H1 (cell line): ENCODE measurements around the gene NXPH4. TPM values are rescaled to one million over a fixed set of nuclear protein-coding genes. Genes with fewer than 3 reads are reported as not detected.

ENCODE experiments used
- CTCF ChIA-PET: fragments of 300-600 bp; sonication (Branson Sonifier 250); formaldehyde crosslinking; loops from one replicate; lab custom pipeline; 2021; ENCODE audit not compliant: partially characterized antibody; lab: Charles Lee
- POLR2A ChIA-PET: fragments of 300-600 bp; sonication (Branson Sonifier 250); formaldehyde crosslinking; loops from one replicate; lab custom pipeline; 2021; ENCODE audit warnings: inconsistent platforms; ENCODE audit not compliant: partially characterized antibody; lab: Charles Lee
- DNase-seq, 2 experiments: peaks; one replicate each; pipeline versions ENCODE4 v3.0.0 to v3.0.0-alpha.2; 2010 to 2022; ENCODE audit warnings: low spot score in 2 of 2, low read depth in 1 of 2, mixed read lengths in 1 of 2
- FAIRE-seq: peaks from 2 replicates; lab custom pipeline; 2011; peaks lifted over from hg19 to GRCh38; lab: Jason Lieb, UNC
- H2AFZ ChIP-seq: 2 replicates; pipeline ENCODE4 v1.8.1; 2012; ENCODE audit warnings: low read length, inconsistent platforms
- H2AK5ac ChIP-seq: 2 replicates; pipeline ENCODE4 v1.6.1; 2013; ENCODE audit warnings: low read depth, low read length
- H2BK120ac ChIP-seq: replicated peaks from 2 replicates; pipeline ENCODE3; 2013; ENCODE audit warnings: low read depth, low read length, inconsistent platforms
- H2BK12ac ChIP-seq: 2 replicates; pipeline ENCODE4 v1.6.1; 2013; ENCODE audit warnings: low read depth, low read length
- H2BK15ac ChIP-seq: 2 replicates; pipeline ENCODE4 v1.6.1; 2013; ENCODE audit warnings: low read length
- H2BK20ac ChIP-seq: 2 replicates; pipeline ENCODE4 v1.6.1; 2013; ENCODE audit warnings: low read length
- H2BK5ac ChIP-seq: 2 replicates; pipeline ENCODE4 v1.6.1; 2013; ENCODE audit warnings: low read depth, low read length
- H3K14ac ChIP-seq: 2 replicates; pipeline ENCODE4 v1.6.1; 2013; ENCODE audit warnings: inconsistent platforms; ENCODE audit not compliant: insufficient read length
- H3K18ac ChIP-seq: 2 replicates; pipeline ENCODE4 v1.6.1; 2013; ENCODE audit warnings: low read length; ENCODE audit errors: extremely low read depth
- H3K23ac ChIP-seq: 2 replicates; pipeline ENCODE4 v1.6.1; 2013; ENCODE audit warnings: inconsistent platforms; ENCODE audit not compliant: insufficient read length
- H3K23me2 ChIP-seq: 2 replicates; pipeline ENCODE4 v1.6.1; 2013; ENCODE audit warnings: low read depth, low read length
- H3K27ac ChIP-seq: 2 replicates; pipeline ENCODE4 v1.6.1; 2011; ENCODE audit warnings: low read depth, low read length, inconsistent platforms
- H3K27me3 ChIP-seq, 4 experiments: replicated peaks in 1 of 4; 1 replicate in 1 of 4; 2 replicates in 3 of 4; pipeline versions ENCODE4 v1.6.1 to v1.8.1; 2011 to 2013; ENCODE audit warnings: low read length in 3 of 4, mild to moderate bottlenecking in 3 of 4, inconsistent platforms in 2 of 4, mixed read lengths in 2 of 4, moderate library complexity in 1 of 4; ENCODE audit not compliant: control insufficient read depth in 3 of 4, insufficient read depth in 3 of 4; ENCODE audit errors: extremely low read depth in 1 of 4
- H3K36me3 ChIP-seq, 4 experiments: 2 replicates each; pipeline versions ENCODE4 v1.6.1 to v1.8.1; 2011 to 2013; ENCODE audit warnings: mild to moderate bottlenecking in 4 of 4, low read length in 3 of 4, moderate library complexity in 2 of 4, control low read depth in 1 of 4, inconsistent platforms in 1 of 4; ENCODE audit not compliant: insufficient read depth in 4 of 4, control insufficient read depth in 2 of 4
- H3K4ac ChIP-seq: replicated peaks from 2 replicates; pipeline ENCODE3; 2013; ENCODE audit warnings: low read length, low read depth, mixed read lengths, inconsistent platforms; ENCODE audit not compliant: insufficient read length
- H3K4me1 ChIP-seq, 4 experiments: replicated peaks in 1 of 4; 1 replicate in 1 of 4; 2 replicates in 3 of 4; pipeline versions ENCODE4 v1.6.1 to v1.8.1; 2011 to 2013; ENCODE audit warnings: low read length in 3 of 4, inconsistent platforms in 2 of 4, mixed read lengths in 1 of 4; ENCODE audit not compliant: insufficient read depth in 4 of 4, control insufficient read depth in 3 of 4
- H3K4me2 ChIP-seq, 2 experiments: 2 replicates each; pipeline versions ENCODE4 v1.6.1 to v1.8.1; 2011 to 2013; ENCODE audit warnings: low read depth in 2 of 2, low read length in 2 of 2, control low read depth in 1 of 2, inconsistent platforms in 1 of 2, mild to moderate bottlenecking in 1 of 2; ENCODE audit not compliant: insufficient read depth in 1 of 2
- H3K4me3 ChIP-seq, 4 experiments: fragments of 200-600, 300-600 bp in 1 of 4; sonication (generic), shearing (Covaris generic), sonication (Bioruptor Twin) in 1 of 4; 2 replicates each; pipeline versions ENCODE4 v1.5.1 to v1.8.1; 2011 to 2016; ENCODE audit warnings: low read length in 4 of 4, low read depth in 3 of 4, control low read depth in 2 of 4, inconsistent platforms in 2 of 4, mild to moderate bottlenecking in 2 of 4, mixed read lengths in 1 of 4, moderate library complexity in 1 of 4; ENCODE audit not compliant: insufficient read depth in 2 of 4; ENCODE audit errors: extremely low read depth in 1 of 4
- H3K56ac ChIP-seq: replicated peaks from 2 replicates; pipeline ENCODE3; 2013; ENCODE audit warnings: low read depth, mild to moderate bottlenecking, mixed read lengths, low read length, inconsistent platforms; ENCODE audit not compliant: insufficient read length
- H3K79me1 ChIP-seq: 2 replicates; pipeline ENCODE4 v1.6.1; 2013; ENCODE audit warnings: low read depth, low read length, control low read depth
- H3K79me2 ChIP-seq, 2 experiments: 2 replicates each; pipeline versions ENCODE4 v1.6.1 to v1.8.1; 2012 to 2013; ENCODE audit warnings: low read length in 2 of 2, mild to moderate bottlenecking in 2 of 2, inconsistent platforms in 1 of 2; ENCODE audit not compliant: insufficient read depth in 2 of 2, control insufficient read depth in 1 of 2
- H3K9ac ChIP-seq, 4 experiments: replicated peaks in 1 of 4; 1 replicate in 1 of 4; 2 replicates in 3 of 4; pipeline versions ENCODE4 v1.6.1 to v1.8.1; 2011 to 2013; ENCODE audit warnings: low read depth in 3 of 4, low read length in 3 of 4, control low read depth in 2 of 4, mild to moderate bottlenecking in 2 of 4, moderate library complexity in 2 of 4, inconsistent platforms in 1 of 4; ENCODE audit errors: extremely low read depth in 1 of 4
- H3K9me3 ChIP-seq, 2 experiments: 2 replicates each; pipeline versions ENCODE4 v1.6.1 to v1.8.1; 2012 to 2013; ENCODE audit warnings: mild to moderate bottlenecking in 2 of 2, moderate library complexity in 2 of 2, control low read depth in 1 of 2, inconsistent platforms in 1 of 2, low read depth in 1 of 2, low read length in 1 of 2, mixed read lengths in 1 of 2; ENCODE audit not compliant: insufficient read depth in 2 of 2
- H4K20me1 ChIP-seq, 2 experiments: replicated peaks in 1 of 2; 2 replicates each; pipeline versions ENCODE3 to v1.8.1; 2011 to 2013; ENCODE audit warnings: inconsistent platforms in 2 of 2, low read length in 2 of 2, mild to moderate bottlenecking in 1 of 2; ENCODE audit not compliant: insufficient read depth in 2 of 2, control insufficient read depth in 1 of 2
- H4K5ac ChIP-seq: 2 replicates; pipeline ENCODE4 v1.6.1; 2013; ENCODE audit warnings: low read length, low read depth, mixed read lengths, inconsistent platforms; ENCODE audit not compliant: insufficient read length
- H4K8ac ChIP-seq: 2 replicates; pipeline ENCODE4 v1.8.0; 2013; ENCODE audit warnings: mild to moderate bottlenecking, moderate library complexity, low read length, inconsistent platforms; ENCODE audit not compliant: insufficient read depth; ENCODE audit errors: extremely low read depth
- H4K91ac ChIP-seq: replicated peaks from 2 replicates; pipeline ENCODE3; 2013; ENCODE audit warnings: low read length, mixed read lengths, inconsistent platforms; ENCODE audit not compliant: insufficient read length
- ATF3 ChIP-seq: IDR thresholded peaks from 2 replicates; pipeline ENCODE4 v1.6.1; 2011; ENCODE audit warnings: low read depth, mild to moderate bottlenecking, low read length; ENCODE audit not compliant: insufficient read depth
- BACH1 ChIP-seq: IDR thresholded peaks from 2 replicates; pipeline ENCODE4 v1.6.1; 2012; ENCODE audit warnings: low read length, improper control_type of control experiment
- CBX5 ChIP-seq: fragments of 300-800, 300-1000 bp; sonication (generic); IDR thresholded peaks from 2 replicates; pipeline ENCODE4 v1.7.1; 2016; ENCODE audit warnings: antibody characterized with exemption, low read length, low read depth
- CREB1 ChIP-seq: IDR thresholded peaks from 2 replicates; pipeline ENCODE4 v1.6.1; 2012; ENCODE audit warnings: inconsistent platforms
- GTF2F1 ChIP-seq: IDR thresholded peaks from 2 replicates; pipeline ENCODE4 v1.6.1; 2012; ENCODE audit warnings: low read depth, low read length, improper control_type of control experiment, borderline replicate concordance
- HDAC2 ChIP-seq, 2 experiments: fragments of 300-600 bp in 1 of 2; sonication (generic) in 1 of 2; IDR thresholded peaks; 2 replicates each; pipeline ENCODE4 v1.6.1; 2011 to 2012; ENCODE audit warnings: low read depth in 2 of 2, low read length in 2 of 2, mild to moderate bottlenecking in 2 of 2, moderate library complexity in 2 of 2, borderline replicate concordance in 1 of 2, inconsistent platforms in 1 of 2
- JUND ChIP-seq: IDR thresholded peaks from 2 replicates; pipeline ENCODE4 v1.6.1; 2011; ENCODE audit warnings: mild to moderate bottlenecking, improper control_type of control experiment, low read length
- RBBP5 ChIP-seq: IDR thresholded peaks from 2 replicates; pipeline ENCODE4 v1.7.1; 2012; ENCODE audit warnings: low read depth, mild to moderate bottlenecking, inconsistent platforms, low read length, moderate library complexity, borderline replicate concordance
- SRF ChIP-seq: IDR thresholded peaks from 2 replicates; pipeline ENCODE4 v1.6.1; 2011; ENCODE audit warnings: mild to moderate bottlenecking, low read depth, low read length, moderate library complexity
- WGBS, 2 experiments: shearing (Covaris generic) in 1 of 2; methylation state at CpG; one replicate each; pipeline versions ENCODE4 v1.1.6 to v1.1.7; 2013 to 2015; ENCODE audit warnings: low lambda C conversion rate in 2 of 2, mixed read lengths in 2 of 2, inconsistent platforms in 1 of 2, low coverage in 1 of 2, missing lambda C conversion rate in 1 of 2; ENCODE audit not compliant: insufficient replicate concordance in 2 of 2, insufficient coverage in 1 of 2, insufficient read length in 1 of 2; ENCODE audit errors: extremely low coverage in 1 of 2, missing lambda C conversion rate in 1 of 2; 5-methylcytosine and 5-hydroxymethylcytosine counted together
- polyA plus RNA-seq, 7 experiments: library from polyadenylated mRNA; depleted of rRNA in 3 of 7; stranded (reverse) in 5 of 7; unstranded in 2 of 7; fragments of >200 nt in 5 of 7; fragments of 200-250 nt in 2 of 7; gene quantifications; 1 replicate in 5 of 7; 2 replicates in 1 of 7; 4 replicates in 1 of 7; pipeline versions ENCODE4 v1.2.1 to v1.2.3, GENCODE V29; 2011 to 2013; ENCODE audit warnings: missing spikeins in 2 of 7, mixed read lengths in 2 of 7
- total RNA-seq: library from RNA; stranded (reverse); fragmentation: NEBNext Ultra II Directional; extraction: Animal tissue kit (Norgen Biotek cat#: 25700); gene quantifications from 2 replicates; pipeline ENCODE4 v1.2.1, GENCODE V29; 2021

Gene NXPH4
- total and polyA plus RNA-seq, 2 of the 8 experiments (the other 6 are each of a cell fraction or from before 2014, with no cell fraction given): 0.92 to 1.7 TPM

GRCh38 chr12:57268264-57268663 is 51.7 kb downstream of the NXPH4 start:
- Histone ChIP-seq H3K27me3 (no peaks in the 10 kb centered on the region), H4K91ac (no peak overlapping the region), H3K4me2 (no peak overlapping the region), H2BK120ac (no peak overlapping the region), H4K5ac (no peak overlapping the region), H4K8ac (no peak overlapping the region), H3K27ac (no peak overlapping the region), H3K4me1 (no peaks in the 10 kb centered on the region; a peak in 1 of 7 replicates), H2BK12ac (no peak overlapping the region), H3K14ac (no peak overlapping the region), H2BK15ac (no peak overlapping the region), H3K79me1 (no peaks in the 10 kb centered on the region), H3K23me2 (no peaks in the 10 kb centered on the region), H3K79me2 (no peaks in the 10 kb centered on the region), H4K20me1 (peaks cover 0 to 2% of the 10 kb centered on the region in 2 experiments), H2AK5ac (no peak overlapping the region), H3K4me3 (no peak overlapping the region), H3K9me3 (no peaks in the 10 kb centered on the region), H2AFZ (no peak overlapping the region), H3K9ac (no peak overlapping the region), H3K23ac (no peak overlapping the region), H2BK20ac (no peak overlapping the region), H3K36me3 (peaks cover 0 to 15% (median 9%) of the 10 kb centered on the region in 4 experiments; a peak in 7 of 8 replicates), H3K56ac (no peak overlapping the region), H3K4ac (no peak overlapping the region), H2BK5ac (0 out of 2 replicates have a peak overlapping the region, but pooled peaks have one; percentile 10), H3K18ac (no peak overlapping the region)
- FAIRE-seq: no peak
- CTCF ChIA-PET: interaction anchor here (0.7 to 6.1 kb wide), 4 partner anchors 9 to 185 kb away, joined by 3 to 37 read pairs (median 31); partner anchors contain the start of gene STAC3
- DNase-seq: no peak
- WGBS, 2 experiments: 96% methylated on average over 7 of the region's 7 CpGs; no CpG with 5 or more reads in 1 of the 2 experiments
- TF ChIP-seq ATF3 (no peak), HDAC2 (IDR thresholded peaks at IDR 0.05; ENCODE audit: borderline replicate concordance in 1 of 2, low read depth in 2 of 2, low read length in 2 of 2) (no peak), JUND (no peak), GTF2F1 (no peak), SRF (no peak), BACH1 (no peak), CREB1 (no peak), RBBP5 (no peak), CBX5 (no peak)
- POLR2A ChIA-PET: no interaction called here
